Measurements from ENCODE around the gene SLC16A3. TPM values are rescaled to one million over a fixed set of nuclear protein-coding genes. Genes with fewer than 3 reads are reported as not detected.

The SLC16A3 gene
- polyA plus RNA-seq, 1 experiment, result 338 TPM

GRCh38 chr17:82278786-82279391 is 50.0 kb downstream of the SLC16A3 start:
- Histone ChIP-seq H3K27me3 (ENCODE audit: control insufficient read depth, insufficient read depth, low read length) (no peaks in the 10 kb centered on the region), H3K36me3 (ENCODE audit: control insufficient read depth, insufficient read depth, low read length) (no peaks in the 10 kb centered on the region), H3K4me3 (ENCODE audit: low read depth, low read length) (no peak overlapping the region)
- ChIA-PET CTCF (no interaction called here), POLR2A (no interaction called here)
- DNase-seq (ENCODE audit: low read depth), result no peak
- TF ChIP-seq CTCF (IDR thresholded peaks at IDR 0.05; ENCODE audit: insufficient read depth, low read depth, low read length), result no peak

GRCh38 chr17:82280537-82280936 is 51.7 kb downstream of the SLC16A3 start:
- ChIA-PET CTCF (no interaction called here), POLR2A (no interaction called here)
- TF ChIP-seq CTCF (IDR thresholded peaks at IDR 0.05; ENCODE audit: insufficient read depth, low read depth, low read length), result no peak
- no peaks in the 10 kb centered on the region for H3K36me3 ChIP-seq (ENCODE audit: control insufficient read depth, insufficient read depth, low read length)
- H3K4me3 ChIP-seq (ENCODE audit: low read depth, low read length), result no peak overlapping the region
- H3K27me3 ChIP-seq (ENCODE audit: control insufficient read depth, insufficient read depth, low read length), result no peaks in the 10 kb centered on the region
- no peak for DNase-seq (ENCODE audit: low read depth)

- Histone ChIP-seq H3K27me3 (ENCODE audit: control insufficient read depth, insufficient read depth, low read length) (no peaks in the 10 kb centered on the region), H3K4me3 (ENCODE audit: low read depth, low read length) (no peak overlapping the region), H3K36me3 (ENCODE audit: control insufficient read depth, insufficient read depth, low read length) (no peaks in the 10 kb centered on the region)
- POLR2A ChIA-PET, result no interaction called here
- CTCF ChIA-PET, result interaction anchor here (0.7 kb wide), 1 partner anchor 11 kb away, joined by 3 read pairs; no protein-coding TSS in a partner anchor
- no peak for DNase-seq (ENCODE audit: low read depth)
- no peak for TF ChIP-seq CTCF (IDR thresholded peaks at IDR 0.05; ENCODE audit: insufficient read depth, low read depth, low read length)
These were observed 52.2 kb downstream of the SLC16A3 start for GRCh38 chr17:82281076-82281475.

GRCh38 chr17:82281502-82282238 is 52.8 kb downstream of the SLC16A3 start:
- DNase-seq (ENCODE audit: low read depth), result no peak
- TF ChIP-seq CTCF (IDR thresholded peaks at IDR 0.05; ENCODE audit: insufficient read depth, low read depth, low read length), result no peak
- CTCF ChIA-PET, result interaction anchor here (0.7 kb wide), 1 partner anchor 11 kb away, joined by 3 read pairs; no protein-coding TSS in a partner anchor
- Histone ChIP-seq H3K27me3 (ENCODE audit: control insufficient read depth, insufficient read depth, low read length) (no peaks in the 10 kb centered on the region), H3K4me3 (ENCODE audit: low read depth, low read length) (no peak overlapping the region), H3K36me3 (ENCODE audit: control insufficient read depth, insufficient read depth, low read length) (no peaks in the 10 kb centered on the region)
- POLR2A ChIA-PET, result no interaction called here

- ChIA-PET CTCF (interaction anchor here (0.9 kb wide), 1 partner anchor 68 kb away, joined by 3 read pairs; no protein-coding TSS in a partner anchor), POLR2A (no interaction called here)
- no peak for TF ChIP-seq CTCF (IDR thresholded peaks at IDR 0.05; ENCODE audit: insufficient read depth, low read depth, low read length)
- H3K4me3 ChIP-seq (ENCODE audit: low read depth, low read length), result no peak overlapping the region
- H3K36me3 ChIP-seq (ENCODE audit: control insufficient read depth, insufficient read depth, low read length), result no peaks in the 10 kb centered on the region
- DNase-seq (ENCODE audit: low read depth), result no peak
- H3K27me3 ChIP-seq (ENCODE audit: control insufficient read depth, insufficient read depth, low read length), result no peaks in the 10 kb centered on the region
These were observed 53.7 kb downstream of the SLC16A3 start for GRCh38 chr17:82282239-82283207.
